HG03558 (cell line): Measurements from ENCODE around the gene RETN.

Source experiments
- ATAC-seq: cut with Tn5 transposase; IDR thresholded peaks from one replicate; pipeline ENCODE4 v1.9.1; 2021; ENCODE audit warnings: moderate number of reproducible peaks; ENCODE audit not compliant: unreplicated experiment; ENCODE audit errors: extremely low read depth

The RETN gene

DNA sequence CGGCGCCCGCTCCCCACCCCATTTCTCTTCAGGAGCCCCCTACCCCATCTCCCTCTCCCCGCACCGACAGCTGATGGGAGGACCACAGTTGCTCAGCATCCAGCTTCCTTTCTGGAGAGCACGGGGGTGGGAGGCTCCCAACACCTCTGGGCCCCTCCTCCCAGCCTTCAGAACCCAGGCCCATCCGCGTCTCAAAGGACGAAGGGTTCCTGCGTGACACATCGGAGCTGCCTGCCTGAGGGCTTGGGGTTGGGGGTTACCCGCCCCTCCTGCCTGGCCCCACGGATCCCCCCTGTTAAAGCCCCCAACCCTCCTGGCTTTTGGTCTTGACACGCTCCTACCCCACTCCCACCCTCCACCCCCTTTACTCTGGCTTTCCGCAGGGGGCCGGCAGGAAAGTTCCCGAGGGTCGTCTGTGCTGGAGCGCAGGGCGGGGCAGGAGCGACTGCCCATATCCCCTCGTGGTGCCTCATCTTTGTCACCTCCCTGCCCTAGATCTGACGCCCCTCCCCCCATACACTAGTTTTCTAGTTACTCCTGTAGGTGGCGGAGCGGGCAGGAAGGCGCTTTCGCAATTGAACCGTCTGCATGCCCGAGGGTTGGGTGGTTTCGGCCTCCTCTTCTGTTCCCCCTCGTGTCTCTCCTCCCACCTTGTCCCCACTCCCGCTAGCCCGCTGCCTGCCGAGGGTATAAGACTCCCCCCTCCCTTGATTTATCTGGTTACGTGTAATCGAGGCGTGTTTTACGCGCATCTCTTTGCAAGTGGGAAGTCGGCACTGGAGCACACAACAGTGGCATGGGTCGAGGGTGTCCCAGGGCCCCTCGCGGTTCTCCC is 12.7 kb downstream of the RETN start:
- no peak for ATAC-seq

DNA sequence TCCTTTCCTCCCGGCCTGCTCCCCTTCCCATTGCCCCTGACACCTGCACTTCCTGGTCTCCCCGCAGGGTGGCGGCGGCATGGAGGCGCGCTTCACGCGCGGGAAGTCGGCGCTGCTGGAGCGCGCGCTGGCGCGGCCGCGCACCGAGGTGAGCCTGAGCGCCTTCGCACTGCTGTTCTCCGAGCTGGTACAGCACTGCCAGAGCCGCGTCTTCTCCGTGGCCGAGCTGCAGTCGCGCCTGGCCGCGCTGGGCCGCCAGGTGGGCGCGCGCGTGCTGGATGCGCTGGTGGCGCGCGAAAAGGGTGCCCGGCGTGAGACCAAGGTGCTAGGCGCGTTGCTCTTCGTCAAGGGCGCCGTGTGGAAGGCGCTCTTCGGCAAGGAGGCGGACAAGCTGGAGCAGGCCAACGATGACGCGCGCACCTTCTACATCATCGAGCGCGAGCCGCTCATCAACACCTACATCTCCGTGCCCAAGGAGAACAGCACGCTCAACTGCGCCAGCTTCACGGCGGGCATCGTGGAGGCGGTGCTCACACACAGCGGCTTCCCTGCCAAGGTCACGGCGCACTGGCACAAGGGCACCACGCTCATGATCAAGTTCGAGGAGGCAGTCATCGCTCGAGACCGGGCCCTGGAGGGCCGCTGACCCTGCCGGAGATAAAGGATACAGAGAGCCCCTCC is 13.5 kb downstream of the RETN start:
- ATAC-seq: no peak

DNA sequence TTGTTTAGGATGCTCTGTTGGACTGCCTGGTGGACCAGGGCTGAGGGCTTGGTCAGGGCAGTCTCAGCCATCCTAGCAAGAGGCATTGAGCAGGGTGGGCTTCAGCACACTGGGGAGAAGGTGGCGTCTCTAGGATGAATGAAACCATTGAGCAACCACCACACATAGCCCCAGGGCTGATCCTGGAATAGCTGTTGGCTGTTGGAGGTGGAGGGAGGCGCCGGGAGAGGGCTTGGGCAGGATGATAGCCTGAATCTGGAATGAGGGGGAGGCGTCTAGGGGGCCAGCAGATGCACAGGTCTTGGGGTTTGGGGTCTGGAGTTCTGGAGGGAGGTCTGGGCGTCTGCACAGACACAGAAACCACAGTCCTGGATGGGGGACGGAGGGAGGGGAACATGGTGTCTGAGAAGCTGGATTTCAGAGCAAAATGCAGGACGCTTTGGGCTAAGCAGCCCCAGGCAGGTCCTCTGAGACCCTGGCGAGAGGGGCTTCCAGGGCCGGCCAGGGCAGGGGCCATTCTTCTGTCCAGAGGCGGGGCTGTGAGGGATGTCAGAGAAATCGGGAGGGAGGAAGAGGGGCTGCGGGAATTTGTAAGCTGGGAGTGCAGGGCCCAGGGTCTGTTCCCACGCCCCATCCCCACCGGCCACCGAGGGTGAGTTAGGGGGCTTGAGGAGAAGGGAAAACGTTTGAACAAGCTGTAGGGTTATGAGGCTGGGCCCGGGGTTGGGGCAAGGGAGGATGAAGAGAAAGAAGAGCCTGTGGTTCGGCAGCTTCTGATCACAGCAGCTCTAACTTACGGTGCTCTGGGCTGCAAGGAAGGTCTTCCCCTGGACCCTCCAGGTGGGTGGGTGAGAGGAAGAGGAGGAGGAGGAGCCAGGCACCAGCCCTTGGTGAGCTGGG is 16.9 kb downstream of the RETN start:
- ATAC-seq: no peak

DNA sequence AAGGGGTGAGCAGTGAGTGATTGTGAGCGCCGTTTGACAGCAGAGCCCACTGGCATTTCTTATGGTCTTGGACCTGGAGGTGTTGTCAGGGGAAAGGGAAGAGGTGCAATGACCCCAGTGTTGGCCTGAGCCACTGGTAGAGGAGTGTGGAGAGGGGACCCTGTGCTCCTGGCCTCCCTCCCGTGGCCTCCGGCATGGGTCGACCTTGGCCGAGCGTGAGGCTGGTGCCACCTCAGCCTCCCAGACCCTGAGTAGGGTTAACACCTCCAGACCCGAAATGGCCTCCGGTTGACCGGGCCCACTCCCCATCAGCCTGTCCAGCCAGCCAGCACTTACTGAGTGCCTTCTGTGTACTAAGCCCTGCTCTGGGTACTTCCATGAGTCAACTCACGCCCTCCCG is 18.3 kb downstream of the RETN start:
- ATAC-seq: no peak

DNA sequence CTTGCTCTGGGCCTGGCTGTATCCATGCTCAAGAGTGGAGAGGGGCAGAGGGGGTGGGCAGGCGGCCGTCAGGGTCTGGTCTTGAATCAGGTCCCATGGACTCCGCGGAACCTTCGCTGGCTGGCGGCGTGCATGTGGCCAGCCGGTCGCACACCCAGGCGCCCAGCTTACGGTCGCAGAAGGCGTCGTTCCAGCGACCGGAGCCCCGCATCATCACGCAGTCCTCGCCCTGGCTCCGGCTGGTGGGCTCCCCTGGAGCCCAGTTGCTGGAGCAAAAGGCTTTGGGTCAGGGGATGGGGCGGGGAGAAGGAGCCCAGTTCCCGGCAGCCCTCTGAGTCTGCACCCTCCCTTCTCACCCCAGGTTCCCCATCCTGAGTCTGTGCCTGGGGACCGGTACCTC is 20.3 kb downstream of the RETN start:
- no peak for ATAC-seq

DNA sequence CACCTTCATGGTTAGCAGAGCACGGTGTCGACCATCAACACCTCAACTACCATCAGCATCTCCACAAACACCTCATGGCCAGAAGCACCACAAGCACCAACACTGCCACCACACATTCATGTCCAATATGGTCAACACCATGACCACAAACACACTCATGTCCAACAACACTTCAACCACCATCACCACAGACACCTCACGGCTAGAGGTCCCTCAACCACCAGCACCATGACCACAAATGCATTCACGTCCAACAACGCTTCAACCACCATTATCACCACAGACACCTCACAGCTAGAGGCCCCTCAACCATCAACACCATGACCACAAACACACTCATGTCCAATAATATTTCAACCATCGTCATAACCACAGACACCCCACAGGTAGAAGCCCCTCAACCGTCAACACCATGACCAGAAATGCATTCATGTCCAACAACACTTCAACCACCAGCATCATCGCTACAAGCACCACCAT is 22.0 kb downstream of the RETN start:
- ATAC-seq: no peak

DNA sequence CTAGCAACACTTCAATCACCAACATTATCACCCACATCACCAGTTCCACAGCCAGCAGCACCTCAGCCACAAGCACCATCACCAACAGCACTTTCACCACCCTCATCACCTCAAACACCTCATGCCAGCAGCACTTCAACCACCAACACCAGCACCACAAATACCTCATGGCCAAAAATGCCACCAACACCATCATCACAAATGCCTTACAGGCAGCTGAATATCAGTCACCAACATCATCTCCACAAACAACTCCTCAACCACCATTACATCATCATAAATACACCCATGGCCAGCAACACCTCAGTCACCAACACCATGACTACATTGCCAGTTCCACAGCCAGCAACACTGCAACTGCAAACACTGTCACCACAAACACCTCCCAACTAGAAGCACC is 22.6 kb downstream of the RETN start:
- no peak for ATAC-seq

DNA sequence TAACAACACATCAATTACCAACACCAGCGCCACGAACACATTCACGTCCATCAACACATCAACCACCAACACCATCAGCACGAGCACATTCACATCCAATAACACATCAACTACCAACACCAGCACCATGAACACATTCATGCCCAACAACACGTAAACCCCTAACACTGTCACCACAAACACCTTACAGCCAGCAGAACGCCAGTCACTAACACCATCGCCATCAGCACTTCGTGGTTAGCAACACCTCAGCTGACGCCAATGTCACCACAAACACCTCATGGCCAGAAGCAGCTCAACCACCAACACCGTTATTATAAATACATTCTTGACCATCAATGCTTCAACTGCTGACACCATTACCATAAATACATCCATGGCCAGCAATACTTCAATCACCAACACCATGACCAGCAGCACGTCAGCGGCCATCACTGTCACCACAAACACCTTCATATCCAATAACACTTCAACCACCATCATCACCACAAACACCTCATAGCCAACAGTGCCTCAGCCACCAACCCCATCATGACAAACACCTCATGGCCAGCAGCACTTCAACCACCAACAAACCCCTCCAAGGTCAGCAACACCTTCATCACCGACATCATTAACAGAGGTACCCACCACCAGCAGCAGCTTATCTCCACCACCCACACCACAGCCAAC is 23.7 kb downstream of the RETN start:
- no peak for ATAC-seq

DNA sequence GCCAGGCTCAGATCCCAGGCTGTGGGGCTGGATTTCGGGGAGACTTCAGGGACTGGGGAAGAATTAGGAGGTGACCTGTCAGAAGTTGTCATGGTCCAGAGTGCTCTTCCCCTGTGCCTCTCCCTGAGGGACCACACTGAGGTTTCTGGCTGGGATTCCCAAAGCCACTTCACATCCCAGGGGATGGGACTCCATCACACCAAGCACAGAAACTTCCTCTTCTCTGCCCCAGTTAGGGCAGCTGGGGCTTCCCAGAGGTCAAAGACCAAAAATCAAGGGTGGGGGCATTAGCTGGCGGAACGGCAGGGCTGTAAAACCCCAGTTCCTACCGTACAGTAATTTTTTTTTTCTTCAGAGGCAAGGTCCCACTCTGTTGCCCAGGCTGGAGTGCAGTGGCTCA is 25.6 kb downstream of the RETN start:
- ATAC-seq: no peak

DNA sequence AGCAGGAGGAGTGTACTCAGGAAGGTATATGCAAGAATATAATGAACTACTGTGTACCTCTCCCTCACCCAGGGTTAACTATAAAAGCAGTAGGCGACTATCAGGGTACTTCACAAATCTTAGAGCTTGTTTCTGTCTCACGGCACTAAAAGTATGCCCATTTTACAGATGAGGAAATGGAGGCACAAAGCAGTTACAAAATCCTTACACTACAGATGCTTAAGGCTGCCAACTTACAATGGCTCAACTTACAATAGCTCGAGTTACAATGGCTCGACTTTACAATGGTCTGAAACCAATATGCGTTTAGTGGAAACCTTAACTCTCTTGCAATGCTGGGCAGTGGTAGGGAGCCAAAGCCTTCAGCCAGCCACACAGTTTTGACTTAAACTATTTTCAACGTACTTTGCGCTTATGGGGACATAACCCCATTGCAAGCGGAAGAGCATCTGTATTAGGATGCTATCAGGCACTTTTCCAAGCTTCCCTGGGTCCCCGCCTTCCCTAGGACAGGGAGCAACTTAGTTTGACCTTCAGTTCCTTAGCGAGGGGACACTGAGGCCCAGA is 29.0 kb downstream of the RETN start:
- ATAC-seq: no peak

DNA sequence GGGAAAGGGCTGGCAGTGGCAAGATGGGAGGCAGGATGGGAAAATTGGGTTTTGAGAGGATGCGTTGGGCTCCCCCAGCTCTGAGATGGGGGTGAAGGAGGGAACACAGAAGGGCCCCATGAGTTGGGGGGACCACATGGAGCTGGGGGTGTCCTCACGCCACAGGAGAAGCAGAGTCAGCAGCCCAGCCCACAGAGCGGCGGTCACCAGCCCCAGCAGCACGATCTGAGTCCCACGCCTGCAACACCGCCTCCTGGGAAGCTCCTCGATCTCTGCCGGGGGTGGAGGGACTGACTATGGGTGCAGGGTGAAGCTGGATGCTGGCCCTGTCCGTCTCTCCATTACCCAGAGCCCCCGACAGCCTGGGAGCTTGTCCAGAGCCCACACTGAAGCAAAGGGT is 29.7 kb downstream of the RETN start:
- ATAC-seq: no peak

DNA sequence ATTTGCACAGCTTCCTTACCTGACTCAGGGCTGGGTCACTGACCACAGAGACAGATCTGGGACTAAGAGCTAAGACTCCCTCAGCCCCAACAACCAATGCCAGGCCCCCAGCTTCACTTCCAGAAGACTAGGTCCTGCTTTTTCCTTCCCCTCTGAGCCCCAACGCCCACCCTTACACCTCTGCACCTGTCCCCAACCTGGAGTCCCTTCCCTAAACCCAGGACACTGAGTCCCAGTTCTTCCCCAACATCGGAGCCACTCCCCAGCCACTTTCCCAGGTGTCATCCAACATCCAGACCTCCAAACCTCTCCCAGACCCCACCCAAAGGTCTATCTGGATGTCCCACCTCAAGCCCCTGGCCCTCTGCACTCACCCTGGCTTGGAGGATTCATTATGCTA is 30.2 kb downstream of the RETN start:
- ATAC-seq: no peak

DNA sequence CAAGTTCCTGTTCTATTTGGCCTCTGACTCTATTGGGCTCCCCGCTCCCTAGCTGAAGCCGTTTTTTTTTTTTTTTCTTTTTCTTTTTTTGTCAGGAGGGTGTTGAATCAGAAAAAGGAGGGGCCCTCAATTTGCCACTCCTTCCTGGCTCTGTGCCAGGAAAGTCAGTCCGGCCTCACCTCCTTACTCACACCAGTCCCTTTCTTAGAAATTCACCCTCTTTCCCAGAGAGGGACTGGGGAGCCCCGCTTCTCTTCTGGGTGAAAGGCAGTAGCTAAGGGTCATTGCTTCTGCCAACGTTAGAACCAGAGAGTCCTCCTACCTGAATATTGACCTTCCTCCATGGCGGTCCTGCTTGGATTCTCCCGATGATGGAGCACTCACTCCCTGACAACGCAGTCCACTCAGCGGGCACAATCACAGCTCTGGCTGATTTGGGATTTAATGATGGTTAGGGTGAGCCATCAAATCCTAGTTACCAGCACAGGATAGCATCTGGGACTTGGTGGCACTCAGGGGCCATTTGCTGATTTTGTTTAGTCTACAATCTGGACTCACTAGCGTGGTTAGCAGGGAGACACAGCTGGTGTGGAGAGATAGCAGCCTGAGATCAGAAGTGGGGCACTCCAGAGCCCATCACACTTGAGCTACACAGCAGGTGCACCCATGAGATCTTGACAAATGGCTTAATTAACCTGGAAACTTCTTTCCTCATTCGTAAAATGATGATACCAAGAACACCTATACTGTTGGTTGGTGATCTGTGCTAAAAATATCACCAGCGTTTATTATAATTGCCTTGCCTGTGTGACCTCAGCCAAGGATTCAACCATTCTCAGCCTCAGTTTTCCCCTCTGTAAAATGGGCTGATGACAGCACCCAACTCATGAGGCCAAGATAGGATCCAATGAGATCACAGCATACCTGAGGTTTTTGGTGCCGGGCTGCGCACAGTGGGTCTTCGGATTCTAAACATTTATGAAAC is 30.9 kb downstream of the RETN start:
- no peak for ATAC-seq

DNA sequence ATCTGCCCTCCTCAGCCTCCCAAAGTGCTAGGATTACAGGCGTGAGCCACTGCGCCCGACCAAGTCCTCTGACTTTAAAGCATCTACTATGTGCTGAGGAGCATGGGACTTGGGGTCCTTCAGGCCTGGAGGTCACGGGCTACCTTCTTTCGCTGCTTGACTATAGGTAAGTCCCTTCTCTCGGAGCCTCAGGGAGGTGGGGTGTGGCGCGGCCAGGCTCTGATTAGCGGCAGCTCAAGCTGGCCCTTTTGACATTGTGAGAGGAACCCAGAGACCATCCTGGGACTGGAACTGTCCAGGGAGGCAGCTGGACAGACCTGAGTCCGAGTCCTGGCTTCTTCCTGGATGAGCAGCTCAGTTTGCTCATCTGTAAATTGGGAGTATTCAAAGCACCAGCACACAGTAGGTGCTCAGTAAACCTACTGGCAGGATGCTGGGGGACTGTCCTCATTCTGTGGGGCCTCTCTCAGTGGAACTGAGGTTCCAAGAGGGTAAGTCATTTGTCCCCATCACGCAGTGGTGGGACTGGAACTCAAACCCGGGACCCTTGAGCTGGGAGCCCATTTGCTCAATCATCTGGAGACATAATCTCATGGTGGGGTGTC is 32.3 kb downstream of the RETN start:
- no peak for ATAC-seq

DNA sequence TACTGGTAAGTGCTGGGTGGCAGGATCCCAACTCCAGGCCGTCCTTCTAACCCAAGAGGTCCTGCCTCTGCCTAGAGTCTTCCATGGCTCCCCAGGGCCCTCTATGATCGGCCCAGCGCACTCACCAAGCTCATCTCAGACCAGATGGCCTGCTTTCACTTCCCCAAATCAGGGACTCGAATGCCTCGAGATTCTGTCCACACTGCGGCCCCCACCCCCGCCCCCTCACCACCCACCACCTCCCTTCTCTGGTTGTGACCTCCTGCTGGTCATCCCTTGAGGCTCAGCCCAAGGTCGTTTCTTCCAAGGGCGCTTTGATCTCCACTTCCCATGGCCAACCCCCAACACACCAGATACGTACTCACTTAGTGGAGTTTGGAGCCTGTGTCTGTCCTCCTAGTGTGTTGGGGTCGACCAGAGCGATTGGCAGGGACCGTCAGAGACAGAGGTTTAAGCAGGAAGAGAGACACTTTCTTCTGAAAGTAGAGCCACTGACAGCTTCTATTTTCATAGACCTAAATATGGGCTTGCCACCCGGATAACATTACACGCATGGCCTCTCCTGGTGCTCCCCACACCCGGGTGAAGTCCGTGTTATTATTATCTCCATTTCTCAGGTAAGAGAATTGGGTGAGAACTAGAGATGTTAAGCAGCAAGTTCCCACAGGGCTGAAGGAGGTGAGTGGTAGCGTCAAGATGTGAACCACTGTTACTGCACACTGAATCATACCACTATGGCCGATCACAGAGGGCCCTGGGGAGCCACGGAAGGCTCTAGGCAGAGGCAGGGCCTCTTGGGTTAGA is 33.0 kb downstream of the RETN start, which contains the start of gene FCER2:
Gene FCER2, minus strand, starts transcription at position 478 of the 804 bp plus-strand sequence. CDS start 2,371 bp downstream, outside the sequence.
- ATAC-seq: no peak

DNA sequence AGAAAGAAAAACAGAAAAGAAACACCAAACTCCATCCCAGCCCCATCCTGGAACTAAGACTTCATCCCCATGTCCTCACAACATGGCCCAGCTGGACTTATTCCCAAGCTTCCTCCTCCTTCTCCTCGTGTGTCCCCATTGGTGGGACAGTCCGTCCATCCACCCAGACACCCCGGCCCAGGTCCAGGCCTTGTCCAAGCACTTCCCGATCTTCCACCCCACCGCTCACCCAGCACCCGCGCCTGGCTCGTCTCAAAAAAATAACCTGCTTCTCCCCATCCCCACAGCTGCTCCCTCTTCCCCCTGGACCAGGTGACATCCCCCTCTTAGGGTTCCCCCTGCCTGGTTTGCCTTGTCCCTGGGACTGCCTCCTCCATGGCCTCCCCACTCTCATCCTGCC is 34.5 kb downstream of the RETN start:
- no peak for ATAC-seq

DNA sequence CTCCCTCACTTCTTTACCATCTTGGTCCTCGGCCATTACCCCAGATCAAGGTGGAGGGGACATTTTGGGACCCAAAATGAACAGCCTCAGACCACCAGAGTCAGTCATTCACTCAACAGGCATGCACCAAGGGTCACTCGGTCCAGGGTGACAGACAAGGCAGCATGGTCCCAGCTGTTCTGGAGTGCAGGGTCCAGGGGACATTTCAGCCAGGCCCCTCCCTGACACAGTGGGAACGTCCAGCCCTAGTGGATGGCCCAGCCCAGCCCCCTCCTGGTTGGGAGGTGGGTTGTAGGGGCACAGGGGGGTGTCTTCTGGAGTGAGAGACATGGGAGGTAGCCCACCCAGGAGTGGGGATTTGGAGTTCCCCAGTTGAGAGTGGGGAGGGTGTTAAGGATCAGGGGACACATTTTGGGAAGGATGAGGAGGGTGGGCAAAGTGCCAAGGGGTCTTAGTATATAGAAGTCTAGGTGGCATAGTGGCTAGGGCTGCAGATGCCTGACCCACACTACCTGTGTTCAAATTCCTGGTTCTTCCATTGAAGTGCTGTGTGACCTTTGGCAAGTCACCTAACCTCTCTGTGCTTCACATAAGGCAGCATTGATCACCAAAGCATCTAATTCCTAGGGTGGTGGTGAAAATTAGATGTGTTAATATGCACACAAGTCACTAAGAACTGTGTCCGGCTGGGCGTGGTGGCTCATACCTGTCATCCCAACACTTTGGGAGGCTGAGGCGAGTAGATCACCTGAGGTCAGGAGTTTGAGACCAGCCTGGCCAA is 35.6 kb downstream of the RETN start:
- ATAC-seq: no peak
